Measurements from ENCODE around the gene LRP1B. TPM values are rescaled to one million over a fixed set of nuclear protein-coding genes. Genes with fewer than 3 reads are reported as not detected.

Gene LRP1B
- total and polyA plus RNA-seq, 4 donors = 0.01 to 0.84 (median 0.17) TPM

GRCh38 chr2:140489193-140489592 is 1641.6 kb downstream of the LRP1B start:
- WGBS = 52% methylated on average over 1 of the region's 1 CpG
- H3K27ac ChIP-seq (ENCODE audit: low read depth in 1 of 2, low read length in 2 of 2) = no peak overlapping the region
- no peak overlapping the region for H3K9ac ChIP-seq (ENCODE audit: low read depth in 1 of 2, low read length in 2 of 2)
- H3K4me1 ChIP-seq (ENCODE audit: control insufficient read depth in 4 of 4, insufficient read depth in 4 of 4, low read length in 3 of 4) = no peaks in the 10 kb centered on the region
- H3K4me3 ChIP-seq (ENCODE audit: low read depth in 1 of 3, low read length in 3 of 3) = no peak overlapping the region
- H3K27me3 ChIP-seq (ENCODE audit: control insufficient read depth in 4 of 4, insufficient read depth in 4 of 4, low read length in 3 of 4) = no peaks in the 10 kb centered on the region
- DNase-seq (ENCODE audit: low spot score) = no peak
- no peaks in the 10 kb centered on the region for H3K36me3 ChIP-seq (ENCODE audit: control insufficient read depth in 4 of 4, insufficient read depth in 3 of 4, low read depth in 1 of 4, low read length in 3 of 4)
- TF ChIP-seq GABPA (IDR thresholded peaks at IDR 0.05 in 1 of 2, conservative IDR thresholded peaks at IDR 0.05 in 1 of 2) = no peak
- no peak for TF ChIP-seq YY1 (IDR thresholded peaks at IDR 0.05)
- TF ChIP-seq SP1 (IDR thresholded peaks at IDR 0.05) = no peak
- TF ChIP-seq REST (IDR thresholded peaks at IDR 0.05) = no peak
- TF ChIP-seq RXRA (IDR thresholded peaks at IDR 0.05) = no peak
- TF ChIP-seq FOXA2 (IDR thresholded peaks at IDR 0.05) = no peak
- TF ChIP-seq ATF3 (IDR thresholded peaks at IDR 0.05) = no peak
- H3K9me3 ChIP-seq (ENCODE audit: control insufficient read depth in 4 of 4, low read length in 3 of 4) = no peaks in the 10 kb centered on the region

GRCh38 chr2:140481136-140481535 is 1649.7 kb downstream of the LRP1B start:
- TF ChIP-seq EGR1 (IDR thresholded peaks at IDR 0.05; ENCODE audit: low read depth in 2 of 2) (no peak), SP1 (IDR thresholded peaks at IDR 0.05) (no peak), HNF4A (conservative IDR thresholded peaks at IDR 0.05) (no peak), JUND (IDR thresholded peaks at IDR 0.05) (no peak), RXRA (IDR thresholded peaks at IDR 0.05) (no peak), YY1 (IDR thresholded peaks at IDR 0.05) (no peak), CTCF (IDR thresholded peaks at IDR 0.05; ENCODE audit: low read depth, low read length, missing input control) (no peak), ZBTB33 (IDR thresholded peaks at IDR 0.05) (no peak), MAX (IDR thresholded peaks at IDR 0.05) (no peak), FOXA2 (IDR thresholded peaks at IDR 0.05) (no peak), NR2F2 (IDR thresholded peaks at IDR 0.05) (no peak), REST (IDR thresholded peaks at IDR 0.05) (no peak), FOXA1 (IDR thresholded peaks at IDR 0.05) (no peak), RAD21 (IDR thresholded peaks at IDR 0.05) (no peak), GABPA (IDR thresholded peaks at IDR 0.05 in 1 of 2, conservative IDR thresholded peaks at IDR 0.05 in 1 of 2) (no peak), HNF4G (IDR thresholded peaks at IDR 0.05) (no peak), TAF1 (conservative IDR thresholded peaks at IDR 0.05) (no peak), ATF3 (IDR thresholded peaks at IDR 0.05) (no peak)
- Histone ChIP-seq H3K36me3 (ENCODE audit: control insufficient read depth in 4 of 4, insufficient read depth in 3 of 4, low read depth in 1 of 4, low read length in 3 of 4) (no peaks in the 10 kb centered on the region), H3K4me3 (ENCODE audit: low read depth in 1 of 3, low read length in 3 of 3) (no peak overlapping the region), H3K9ac (ENCODE audit: low read depth in 1 of 2, low read length in 2 of 2) (no peak overlapping the region), H3K27me3 (ENCODE audit: control insufficient read depth in 4 of 4, insufficient read depth in 4 of 4, low read length in 3 of 4) (no peaks in the 10 kb centered on the region), H3K4me1 (ENCODE audit: control insufficient read depth in 4 of 4, insufficient read depth in 4 of 4, low read length in 3 of 4) (no peaks in the 10 kb centered on the region), H3K9me3 (ENCODE audit: control insufficient read depth in 4 of 4, low read length in 3 of 4) (no peaks in the 10 kb centered on the region), H3K27ac (ENCODE audit: low read depth in 1 of 2, low read length in 2 of 2) (no peak overlapping the region)
- no peak for DNase-seq (ENCODE audit: low spot score)
- 78% methylated on average over 2 of the region's 2 CpGs for WGBS
